NCI-H1105 (cell line): ENCODE results near the gene GARNL3.

Experiments used
- DNase-seq: peaks from one replicate; lab custom pipeline; 2025; lab: John Stamatoyannopoulos, UW

Gene GARNL3

DNA sequence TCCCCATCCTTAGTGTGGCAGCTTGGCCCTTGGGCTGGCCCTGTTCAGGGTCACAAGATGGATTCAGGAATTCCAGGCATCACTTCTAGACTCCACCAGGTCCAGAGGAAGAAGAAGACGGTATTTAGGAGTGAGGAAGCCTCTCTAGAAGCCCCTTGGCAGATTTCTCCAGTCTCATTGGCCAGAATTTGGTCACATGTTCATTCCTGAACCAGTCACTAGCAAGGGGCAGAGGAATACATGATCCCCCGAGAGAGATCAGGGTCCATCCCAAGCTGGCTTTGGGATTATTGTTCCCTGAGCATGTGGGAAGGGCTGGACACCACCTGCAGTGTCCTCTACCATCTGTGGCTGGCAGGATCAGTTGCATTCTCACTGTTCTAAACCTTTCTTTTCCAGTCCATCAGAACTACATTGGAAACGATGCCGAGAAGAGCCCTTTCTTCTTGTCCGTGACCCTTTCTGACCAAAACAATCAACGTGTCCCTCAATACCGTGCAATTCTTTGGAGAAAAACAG lies 48.5 kb downstream of the GARNL3 start:
- DNase-seq, result no peak

DNA sequence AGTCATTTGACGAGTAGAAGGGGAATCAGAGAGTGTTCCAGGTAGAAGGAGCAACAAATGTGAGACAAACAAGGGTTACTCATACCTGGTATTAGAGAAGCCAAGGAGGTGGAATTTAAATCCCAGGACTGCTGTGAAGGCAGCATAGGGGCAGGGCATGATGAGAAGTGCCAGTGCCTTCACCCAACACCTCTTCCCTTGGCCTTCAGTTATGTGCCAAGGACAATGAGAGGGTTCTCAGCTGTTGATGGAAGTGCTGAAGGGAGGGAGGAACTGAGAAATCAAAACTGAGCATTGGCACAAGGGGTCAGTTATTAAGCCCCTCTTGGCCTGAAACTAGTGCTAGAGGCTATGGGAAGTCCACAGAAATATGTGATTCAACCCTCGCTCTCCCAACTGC lies 50.3 kb downstream of the GARNL3 start:
- DNase-seq, result no peak

DNA sequence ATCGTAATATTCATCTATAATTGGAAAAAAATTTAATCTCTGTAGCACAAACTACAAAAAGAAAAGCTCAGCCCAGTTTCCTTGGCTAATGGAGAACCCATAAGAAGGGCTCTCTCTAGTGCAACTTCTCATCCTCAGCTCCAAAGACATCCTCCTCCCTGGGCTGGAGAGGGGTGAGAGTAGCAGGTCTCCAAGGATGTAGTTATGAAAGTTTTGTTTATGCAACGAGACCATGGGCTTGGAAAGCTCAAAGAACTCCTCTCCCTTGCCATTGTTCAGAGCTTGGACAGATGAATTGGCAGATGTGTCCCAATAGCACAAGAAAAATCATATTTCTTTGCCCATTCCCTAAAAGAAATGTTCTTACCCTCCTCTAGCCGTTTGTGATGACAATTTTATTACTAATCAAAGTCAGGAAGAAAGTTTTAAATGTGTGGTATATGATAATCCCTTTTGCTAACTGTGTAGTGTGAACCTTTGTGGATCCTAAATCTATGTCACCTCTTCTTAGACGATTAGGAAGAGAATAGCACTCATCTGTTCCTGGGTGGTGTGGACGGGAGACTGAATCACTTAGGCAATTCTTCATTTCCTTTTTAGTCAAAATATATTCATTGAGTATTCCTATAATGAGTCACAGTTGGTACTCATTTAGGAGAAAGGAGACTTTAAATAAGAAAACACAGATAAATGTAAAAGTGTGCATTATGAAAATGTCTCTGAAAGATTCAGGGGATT lies 52.2 kb downstream of the GARNL3 start:
- DNase-seq, result no peak

DNA sequence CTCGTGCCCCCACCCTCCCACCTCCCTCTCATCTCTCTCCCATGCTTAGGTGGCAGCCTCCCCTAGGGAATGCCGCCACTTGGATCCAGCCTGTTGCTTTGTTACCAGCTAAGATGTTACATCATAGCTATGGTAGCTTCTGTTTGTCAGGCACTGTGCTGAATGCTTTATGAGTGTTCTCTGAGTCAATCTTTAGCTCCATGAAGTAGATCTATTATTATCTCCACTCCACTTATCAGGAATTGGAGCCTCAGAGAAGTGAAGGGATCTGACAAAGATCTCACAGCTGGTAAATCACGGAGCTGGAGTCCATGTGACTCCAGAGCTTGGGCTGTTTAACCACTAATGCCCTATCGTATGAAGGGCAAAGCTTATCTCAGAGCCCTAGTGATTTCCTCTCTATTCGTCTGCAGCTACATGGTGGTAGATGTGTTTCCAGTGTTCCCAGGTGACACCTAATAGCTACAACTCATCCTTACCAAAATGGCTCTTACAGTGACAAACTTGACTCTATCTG lies 54.1 kb downstream of the GARNL3 start:
- no peak for DNase-seq

DNA sequence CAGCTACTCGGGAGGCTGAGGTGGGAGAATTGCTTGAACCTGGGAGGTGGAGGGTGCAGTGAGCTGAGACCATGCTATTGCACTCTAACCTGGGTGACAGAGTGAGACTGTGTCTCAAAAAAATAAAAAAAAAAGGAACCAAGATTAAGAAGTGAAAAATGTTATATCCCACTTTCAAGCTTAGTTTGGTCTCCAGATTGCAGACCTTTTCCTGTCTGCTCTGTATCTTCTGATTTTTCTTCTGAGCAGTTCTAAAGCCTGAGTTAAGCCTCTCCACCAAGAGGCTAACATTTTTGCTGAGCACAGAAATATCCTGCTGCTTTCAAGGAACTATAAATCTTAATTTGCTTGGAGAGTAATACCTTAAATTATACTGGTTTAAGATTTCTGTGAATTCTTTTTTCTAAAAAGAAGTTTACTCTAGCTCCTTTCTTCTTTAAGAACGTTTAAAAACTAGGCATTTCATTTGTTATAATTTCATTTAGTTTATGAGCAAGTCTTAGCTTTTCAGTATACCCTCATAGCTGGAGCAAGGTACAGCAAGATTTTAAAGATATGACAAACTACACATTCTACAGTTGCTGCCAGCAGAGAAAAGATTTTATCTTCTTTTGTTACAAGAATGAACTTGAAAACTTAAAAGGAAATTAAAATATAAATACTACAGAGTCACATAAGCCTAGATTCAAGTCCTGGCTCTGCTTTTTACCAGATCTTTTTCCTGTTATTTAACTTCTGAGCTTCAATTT lies 55.0 kb downstream of the GARNL3 start:
- DNase-seq, result no peak

DNA sequence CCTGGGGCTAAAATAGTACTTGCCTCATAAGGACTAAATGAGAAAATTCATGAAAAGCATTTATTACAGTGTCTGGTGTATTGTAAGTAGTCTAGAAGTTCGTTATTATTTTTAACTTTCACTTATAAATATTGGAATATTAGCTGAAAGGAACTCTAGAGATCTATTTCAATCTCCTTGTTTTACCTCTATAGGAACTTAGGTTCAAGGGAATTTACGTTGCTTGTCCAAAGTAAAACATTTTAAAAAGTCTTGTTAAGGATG lies 55.5 kb downstream of the GARNL3 start:
- DNase-seq, result no peak

DNA sequence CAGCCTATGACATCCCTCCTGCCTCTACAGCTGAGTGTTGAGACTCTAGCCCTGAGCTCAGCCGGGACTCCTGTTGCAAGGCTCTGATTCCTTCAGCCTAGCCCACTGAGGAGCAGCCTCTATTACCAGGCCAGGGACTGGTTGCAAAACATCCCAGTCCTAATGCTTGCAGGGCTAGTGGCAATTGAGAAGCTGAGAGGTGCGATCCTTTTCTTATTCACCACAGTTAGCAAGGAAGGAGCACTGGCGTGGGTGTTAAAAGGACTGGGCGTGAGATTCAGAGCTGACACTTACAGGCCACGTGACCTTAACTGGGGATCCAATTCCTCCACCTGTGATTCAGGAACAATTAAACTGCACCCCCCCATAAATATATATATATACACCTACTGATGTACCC lies 58.8 kb downstream of the GARNL3 start:
- no peak for DNase-seq

DNA sequence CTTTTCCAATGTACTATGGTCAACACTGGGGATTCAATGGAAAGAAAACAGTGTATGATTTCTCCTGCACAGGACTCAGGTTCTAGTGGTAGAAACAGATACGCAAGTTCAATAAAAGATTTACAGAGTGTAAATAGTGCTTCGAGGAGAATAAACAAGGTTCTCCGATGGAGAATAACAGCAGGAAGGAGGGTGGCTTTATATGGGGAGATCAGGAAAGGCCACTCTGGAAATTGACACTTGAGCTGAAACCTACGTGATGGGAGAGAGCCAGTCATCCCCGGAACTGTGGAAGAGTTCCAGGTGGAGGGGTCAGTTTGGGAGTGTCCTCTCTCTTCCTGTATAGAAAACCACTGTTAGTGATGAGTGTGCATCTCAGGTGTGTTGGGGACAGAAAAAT lies 65.9 kb downstream of the GARNL3 start:
- DNase-seq, result no peak

DNA sequence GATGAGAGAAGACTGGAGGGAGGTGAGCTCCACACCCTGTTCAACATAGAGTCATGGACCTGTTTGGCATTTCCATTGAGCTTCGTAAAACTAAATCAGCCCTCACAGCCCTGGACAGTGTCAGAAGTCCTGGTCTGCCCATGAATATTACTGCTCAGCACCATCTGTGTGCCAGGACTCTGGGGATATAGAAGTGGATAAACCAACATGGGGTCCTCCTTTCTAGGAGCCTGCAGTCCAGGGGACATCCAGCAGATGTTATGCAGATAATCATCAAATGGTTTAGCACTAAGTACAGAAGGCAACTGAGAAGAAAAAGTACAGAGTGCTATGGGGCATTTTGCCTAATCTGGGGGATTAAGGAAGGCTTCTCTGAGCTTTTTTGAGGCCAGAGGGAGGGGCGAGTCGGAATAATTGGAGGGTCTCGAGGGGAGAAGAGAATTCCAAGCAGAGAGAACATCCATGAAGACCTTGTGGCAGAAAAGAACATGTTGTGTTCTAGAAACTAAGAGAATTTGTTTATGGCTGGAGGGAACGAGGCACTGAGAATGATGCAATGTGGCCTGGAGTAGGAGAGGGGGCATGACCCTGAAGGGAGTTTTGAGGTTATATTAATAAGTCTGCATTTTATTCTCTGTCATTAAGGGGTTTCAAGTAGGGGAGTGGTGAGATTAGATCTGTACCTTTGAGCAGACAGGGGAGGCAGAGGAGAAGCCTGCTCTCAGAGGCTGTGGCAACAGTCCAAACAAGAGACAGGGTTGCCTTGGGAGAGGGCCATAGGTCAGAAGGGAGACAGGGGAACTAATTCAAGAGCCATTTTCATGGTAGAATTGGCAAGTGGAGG lies 68.9 kb downstream of the GARNL3 start:
- no peak for DNase-seq

DNA sequence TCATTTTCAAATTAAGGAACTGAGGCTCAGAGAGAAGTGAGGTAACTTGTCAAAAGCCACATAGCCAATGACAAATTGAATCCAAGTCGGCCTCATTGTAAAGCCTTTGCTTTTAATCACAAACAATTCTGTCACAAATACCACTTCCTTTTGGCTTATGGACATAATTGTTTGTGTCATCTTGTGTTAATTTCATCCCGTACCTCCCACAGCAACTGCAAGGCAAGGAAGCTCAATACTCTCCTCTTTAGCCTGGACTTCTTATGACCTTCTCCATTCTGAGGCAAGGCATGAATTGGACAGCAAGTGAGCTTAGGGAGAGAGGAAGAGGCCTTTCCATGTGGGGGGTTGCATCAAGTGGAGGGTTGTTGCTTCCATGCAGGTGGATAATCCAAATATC lies 70.2 kb downstream of the GARNL3 start:
- DNase-seq, result no peak

DNA sequence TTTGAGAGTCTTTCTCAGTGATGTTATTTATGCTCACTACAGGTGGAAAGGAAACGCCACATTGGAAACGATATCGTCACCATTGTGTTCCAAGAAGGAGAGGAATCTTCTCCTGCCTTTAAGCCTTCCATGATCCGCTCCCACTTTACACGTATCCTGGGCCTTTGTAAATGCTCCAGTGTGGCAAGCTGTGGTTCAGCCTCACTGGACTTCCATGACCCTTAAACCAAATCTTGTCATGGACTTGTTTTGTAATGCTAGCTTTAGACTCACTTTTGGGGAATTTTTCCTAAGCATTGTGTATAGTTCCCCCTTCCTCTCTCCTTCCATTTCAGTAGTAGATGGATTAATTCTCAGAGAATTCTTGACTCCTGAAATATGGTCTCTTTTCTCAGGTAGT lies 71.5 kb downstream of the GARNL3 start:
- no peak for DNase-seq

DNA sequence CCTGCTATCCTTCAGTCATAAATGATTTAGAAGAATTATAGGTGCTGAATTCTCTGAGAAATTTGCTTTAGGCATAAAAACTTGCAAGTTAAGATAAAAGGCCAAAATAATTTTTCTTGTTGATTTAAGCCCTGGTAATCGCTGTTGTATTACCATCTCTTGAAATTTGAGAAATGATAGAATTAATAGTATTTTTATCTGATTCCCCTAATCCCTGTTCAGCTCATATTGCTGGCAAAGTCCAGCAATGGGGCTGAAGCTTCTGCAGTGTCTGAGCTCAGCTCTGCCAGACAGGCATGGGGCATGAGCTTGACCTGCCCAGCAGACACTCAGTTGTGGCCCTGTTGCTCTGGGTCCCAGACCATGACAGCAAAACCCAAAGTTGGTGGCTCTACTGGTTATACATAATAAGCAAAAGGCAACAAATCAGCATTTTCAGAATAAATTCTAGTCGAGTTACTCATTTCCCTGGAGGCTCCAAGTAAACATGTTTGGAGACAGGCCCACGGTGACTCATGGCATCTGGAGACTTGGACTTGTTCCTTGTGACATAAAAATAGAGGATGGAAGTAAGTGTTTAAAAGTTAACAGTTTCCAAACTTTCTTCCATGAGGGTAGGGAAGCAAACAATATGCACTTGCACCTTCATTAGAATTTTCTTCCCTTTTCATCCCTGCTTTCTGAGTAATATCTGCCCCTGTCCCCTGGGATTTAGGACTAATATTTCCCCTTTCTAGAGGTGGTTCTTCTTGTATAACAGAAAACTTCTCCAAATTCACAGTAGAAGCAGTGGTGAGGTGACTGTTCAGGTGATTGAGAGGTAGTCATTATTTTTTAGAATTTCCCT lies 72.2 kb downstream of the GARNL3 start:
- DNase-seq, result no peak

DNA sequence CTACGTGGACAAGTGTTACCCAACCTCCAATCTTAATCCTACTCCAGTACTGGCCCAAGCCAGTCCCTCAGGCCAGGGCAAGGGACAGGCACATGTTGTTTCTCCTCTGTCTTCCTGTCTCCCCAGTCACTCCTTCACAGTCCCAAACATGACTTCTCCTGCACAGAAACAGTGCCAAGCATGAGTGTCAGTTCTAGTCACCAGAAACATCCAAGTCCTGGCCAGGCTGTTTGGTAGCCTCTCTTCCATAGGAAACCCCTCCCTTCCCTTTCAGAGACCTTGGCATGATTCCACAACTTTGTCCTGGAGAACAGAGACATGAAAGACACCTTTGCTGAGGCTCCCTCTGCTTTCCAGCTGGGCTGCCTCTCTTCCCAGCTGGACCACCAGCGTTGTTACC lies 76.1 kb downstream of the GARNL3 start:
- DNase-seq, result no peak

DNA sequence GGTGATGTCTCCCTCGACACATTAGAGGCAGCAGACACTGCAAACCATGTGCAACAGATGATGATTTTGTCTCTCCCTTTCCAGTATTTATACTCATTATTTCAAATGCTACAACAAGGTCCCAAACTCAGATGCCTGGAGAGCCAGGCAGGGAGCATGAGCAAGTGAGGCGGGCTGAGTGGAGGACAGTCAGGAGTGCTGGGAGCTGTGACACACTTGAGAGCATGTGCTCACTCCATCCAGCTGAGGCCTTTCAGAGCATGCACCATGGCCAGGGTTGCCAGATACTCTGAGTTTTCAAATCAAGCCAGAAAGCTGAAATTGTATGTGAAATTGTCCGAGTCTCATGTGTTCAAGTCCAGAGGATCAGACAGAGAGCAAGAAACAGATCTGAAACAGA lies 76.6 kb downstream of the GARNL3 start:
- no peak for DNase-seq

DNA sequence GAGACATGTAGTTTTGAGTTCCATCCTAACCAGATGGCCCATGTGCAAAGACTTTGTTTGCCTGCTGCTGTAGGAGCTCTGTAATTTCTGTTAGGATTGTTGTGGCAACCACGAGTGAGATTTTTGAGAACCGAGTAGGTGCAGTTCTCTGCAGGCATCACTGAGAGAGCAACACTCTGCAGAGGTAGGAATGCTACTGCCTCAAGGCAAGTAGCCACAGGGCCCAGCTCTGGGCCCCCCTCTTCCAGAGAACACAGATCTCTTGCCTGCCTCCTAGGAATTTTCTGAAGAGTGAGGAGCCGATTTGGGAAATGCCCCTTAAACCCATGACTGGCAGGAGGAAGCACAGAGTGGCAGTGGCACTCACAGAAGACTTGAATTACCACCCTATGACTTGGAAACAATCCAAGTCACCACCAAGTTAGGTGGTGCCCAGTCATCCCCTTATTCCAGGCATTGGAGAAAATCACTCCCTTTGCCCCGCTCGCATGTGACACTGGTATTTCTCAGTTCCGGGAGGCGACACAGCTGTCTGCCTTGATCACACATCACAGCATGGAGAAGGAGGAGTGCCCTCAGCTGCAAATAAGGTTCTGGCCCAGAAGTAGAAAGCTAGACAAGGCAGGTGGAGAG lies 79.9 kb downstream of the GARNL3 start:
- no peak for DNase-seq

DNA sequence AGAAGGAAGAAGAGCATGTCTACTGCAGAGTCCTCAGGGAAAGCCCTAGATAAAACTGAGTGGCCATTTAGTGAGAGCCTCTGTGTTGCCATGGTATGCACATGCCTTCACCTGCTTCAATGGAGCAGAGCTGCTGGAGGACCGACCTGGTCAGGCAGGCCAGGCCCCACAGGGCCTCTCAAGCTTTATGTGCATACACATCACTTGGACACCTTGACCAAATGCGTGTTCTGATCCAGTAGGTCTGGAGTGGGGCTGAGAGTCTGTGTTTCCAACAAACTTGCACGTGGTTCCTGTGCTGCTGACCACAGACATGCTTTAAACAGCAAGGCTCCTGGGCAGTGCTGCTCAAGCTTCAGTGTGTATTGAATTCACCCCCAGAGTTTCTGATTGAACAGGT lies 81.0 kb downstream of the GARNL3 start:
- no peak for DNase-seq

DNA sequence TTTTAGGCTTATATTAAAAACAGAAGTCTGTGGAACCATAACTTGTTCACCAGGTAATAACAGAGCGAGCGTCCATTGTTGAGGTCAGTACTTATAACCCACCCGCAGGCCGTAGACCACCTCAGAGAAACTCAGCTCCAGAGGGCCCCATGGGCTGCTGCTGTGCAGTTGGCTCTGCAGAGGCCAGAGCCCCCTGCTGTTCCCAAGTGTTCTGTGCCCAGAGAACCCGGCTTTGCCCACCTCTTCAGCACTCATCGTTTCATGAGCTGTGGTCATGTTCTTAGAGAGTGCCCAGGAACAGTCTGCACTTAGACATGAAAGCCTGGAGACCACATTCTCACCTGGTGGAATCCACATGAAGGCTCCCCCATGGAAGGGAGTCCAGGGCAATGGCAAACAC lies 82.0 kb downstream of the GARNL3 start:
- no peak for DNase-seq

DNA sequence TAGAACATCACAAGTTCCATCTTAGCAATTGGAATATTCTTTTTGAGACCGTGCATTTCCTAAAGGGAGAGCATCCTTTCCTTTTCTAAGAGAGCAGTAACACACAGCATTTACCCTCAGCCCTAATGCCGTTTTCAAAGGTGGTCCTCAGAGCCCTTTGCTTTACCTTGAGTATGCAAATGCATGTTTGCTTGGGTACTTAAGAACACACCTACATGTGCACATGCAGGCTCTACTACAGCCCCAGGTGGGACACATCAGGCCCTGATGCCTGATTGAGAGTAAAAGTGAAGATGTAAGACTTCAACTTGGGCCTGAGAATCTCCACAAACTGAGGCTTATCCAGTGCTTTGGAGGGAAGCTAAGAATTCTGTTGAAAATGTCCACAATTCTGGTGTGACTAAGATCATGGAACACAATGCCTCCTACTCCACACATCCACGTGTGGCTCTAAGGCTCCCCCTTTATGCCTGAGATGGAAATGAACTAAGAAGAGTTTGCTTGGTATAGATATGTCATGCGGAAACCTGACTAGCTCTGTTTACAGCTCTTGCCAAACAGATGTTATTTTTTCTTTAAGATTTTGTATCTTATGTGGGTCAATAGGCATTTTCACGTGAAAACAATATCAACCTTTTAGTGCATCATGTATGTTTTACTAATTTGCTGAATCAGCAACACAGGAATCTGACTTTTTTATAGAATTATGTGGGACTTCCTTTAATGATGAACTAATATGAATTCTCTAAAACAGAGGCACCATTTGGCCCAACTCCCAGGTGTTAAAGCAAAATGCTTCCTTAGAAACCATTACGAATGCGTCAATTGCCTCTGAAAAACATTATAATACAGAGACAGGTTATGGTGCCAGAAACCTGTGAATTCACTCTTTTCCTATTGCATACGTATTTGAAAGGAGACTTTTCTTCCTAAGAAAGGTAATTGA lies 83.5 kb downstream of the GARNL3 start:
- DNase-seq, result no peak

DNA sequence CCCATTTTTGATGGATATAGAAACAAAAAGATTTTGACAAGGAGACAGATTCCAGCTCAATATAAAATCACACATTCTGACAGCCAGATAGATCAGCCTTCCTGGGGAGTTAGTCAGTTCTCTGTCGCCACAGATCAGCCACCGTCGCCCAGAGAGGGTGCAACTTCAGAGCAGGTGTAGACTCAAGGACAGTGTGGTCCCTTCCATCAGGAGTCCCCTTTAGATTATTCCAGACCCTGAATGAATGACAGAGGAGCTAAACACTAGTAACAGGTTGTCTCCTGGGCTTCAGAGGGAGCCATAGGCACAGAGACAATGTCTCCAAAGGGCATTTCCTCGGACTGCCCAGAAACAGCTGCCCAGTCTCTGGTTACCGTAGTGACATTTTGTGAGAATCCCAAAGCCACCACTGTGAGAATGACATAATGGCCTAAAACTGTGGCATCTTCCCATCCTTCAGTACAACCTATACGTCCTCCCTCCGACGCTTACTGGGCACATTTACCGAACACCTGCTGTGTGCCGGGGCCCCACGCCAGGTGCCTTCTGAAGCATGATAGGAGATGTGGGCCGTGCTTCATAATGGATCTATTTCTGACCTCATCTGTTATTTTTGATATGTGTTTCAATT lies 85.0 kb downstream of the GARNL3 start:
- DNase-seq, result no peak
